ENCODE data around the gene EMC8.
A peak's percentile ranks its signal among the peaks of the same experiment; 100 is the strongest.
"Not testable (repeated sequence)": the region's sequence is repeated elsewhere in the genome, so short reads cannot be mapped to it uniquely, and the experiment has no call there.

The EMC8 gene

GRCh38 chr16:85834741-85835140 lies 35.4 kb upstream of the EMC8 start:
- DNase-seq (ENCODE audit: low read depth): no peak

DNA sequence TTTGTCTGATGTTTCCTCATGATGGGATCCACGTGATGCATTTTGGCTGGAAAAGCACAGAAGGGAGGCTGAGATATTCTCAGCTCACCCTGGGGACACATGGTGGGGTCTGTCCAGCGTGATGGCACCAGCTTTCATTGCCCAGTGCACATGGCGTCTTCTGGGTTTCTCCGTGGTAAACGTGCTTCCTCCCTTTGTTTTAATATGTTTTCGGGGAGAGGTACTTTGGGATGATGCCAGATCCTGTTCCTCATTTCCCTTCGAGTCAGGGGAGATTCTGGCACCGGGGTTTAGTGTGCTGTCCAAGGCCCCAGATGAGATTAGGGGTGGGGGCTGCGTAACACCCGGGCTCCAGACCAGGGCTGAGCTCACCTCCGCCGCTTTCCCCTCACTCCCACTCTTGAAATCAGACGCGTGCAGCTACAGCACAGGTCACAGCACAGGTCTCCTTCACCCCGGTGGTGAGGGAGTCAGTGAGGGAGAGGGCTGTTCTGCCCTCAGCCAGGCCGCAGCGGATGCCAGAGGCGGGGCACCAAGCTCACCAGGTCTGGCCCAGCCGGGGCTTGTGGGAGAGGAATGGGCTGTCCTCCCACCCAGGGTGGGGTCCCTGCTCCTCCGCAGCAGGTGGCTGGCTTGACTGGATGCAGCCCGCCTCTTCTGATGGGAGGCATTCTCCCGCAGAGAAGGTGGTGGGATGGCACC lies 34.0 kb upstream of the EMC8 start:
- no peak for DNase-seq (ENCODE audit: low read depth)

- no peak for DNase-seq (ENCODE audit: low read depth)
These were observed 33.4 kb upstream of the EMC8 start for GRCh38 chr16:85832570-85833218.

- no peak for DNase-seq (ENCODE audit: low read depth)
These were observed 31.5 kb upstream of the EMC8 start for GRCh38 chr16:85830821-85831220.

- no peak for DNase-seq (ENCODE audit: low read depth)
These were observed 30.6 kb upstream of the EMC8 start for GRCh38 chr16:85829751-85830445.

GRCh38 chr16:85829171-85829719 lies 29.9 kb upstream of the EMC8 start:
- DNase-seq (ENCODE audit: low read depth): no peak

- DNase-seq (ENCODE audit: low read depth): no peak
These were observed 28.8 kb upstream of the EMC8 start for GRCh38 chr16:85828166-85828565.

- DNase-seq (ENCODE audit: low read depth): no peak
These were observed 27.4 kb upstream of the EMC8 start for GRCh38 chr16:85826686-85827247.

DNA sequence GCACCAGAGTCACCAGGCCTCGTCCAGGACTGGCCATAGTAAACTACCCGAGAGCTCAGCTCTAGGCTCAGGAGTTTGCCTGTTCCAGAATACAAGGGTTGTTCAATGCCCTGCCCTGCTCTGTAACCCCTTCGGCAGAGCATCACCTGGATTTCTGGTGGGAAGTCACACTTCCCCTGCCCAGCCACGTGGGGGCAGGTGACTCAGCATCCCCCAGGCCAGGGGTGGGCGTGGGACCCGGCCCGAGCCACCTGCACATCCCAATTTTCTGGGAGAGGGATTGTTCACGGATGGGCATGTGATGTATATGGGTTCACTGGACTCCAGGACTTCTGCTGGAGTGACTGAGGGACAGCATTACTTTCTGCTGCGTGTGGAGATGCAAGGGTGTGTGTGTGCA lies 26.0 kb upstream of the EMC8 start:
- DNase-seq (ENCODE audit: low read depth): no peak

DNA sequence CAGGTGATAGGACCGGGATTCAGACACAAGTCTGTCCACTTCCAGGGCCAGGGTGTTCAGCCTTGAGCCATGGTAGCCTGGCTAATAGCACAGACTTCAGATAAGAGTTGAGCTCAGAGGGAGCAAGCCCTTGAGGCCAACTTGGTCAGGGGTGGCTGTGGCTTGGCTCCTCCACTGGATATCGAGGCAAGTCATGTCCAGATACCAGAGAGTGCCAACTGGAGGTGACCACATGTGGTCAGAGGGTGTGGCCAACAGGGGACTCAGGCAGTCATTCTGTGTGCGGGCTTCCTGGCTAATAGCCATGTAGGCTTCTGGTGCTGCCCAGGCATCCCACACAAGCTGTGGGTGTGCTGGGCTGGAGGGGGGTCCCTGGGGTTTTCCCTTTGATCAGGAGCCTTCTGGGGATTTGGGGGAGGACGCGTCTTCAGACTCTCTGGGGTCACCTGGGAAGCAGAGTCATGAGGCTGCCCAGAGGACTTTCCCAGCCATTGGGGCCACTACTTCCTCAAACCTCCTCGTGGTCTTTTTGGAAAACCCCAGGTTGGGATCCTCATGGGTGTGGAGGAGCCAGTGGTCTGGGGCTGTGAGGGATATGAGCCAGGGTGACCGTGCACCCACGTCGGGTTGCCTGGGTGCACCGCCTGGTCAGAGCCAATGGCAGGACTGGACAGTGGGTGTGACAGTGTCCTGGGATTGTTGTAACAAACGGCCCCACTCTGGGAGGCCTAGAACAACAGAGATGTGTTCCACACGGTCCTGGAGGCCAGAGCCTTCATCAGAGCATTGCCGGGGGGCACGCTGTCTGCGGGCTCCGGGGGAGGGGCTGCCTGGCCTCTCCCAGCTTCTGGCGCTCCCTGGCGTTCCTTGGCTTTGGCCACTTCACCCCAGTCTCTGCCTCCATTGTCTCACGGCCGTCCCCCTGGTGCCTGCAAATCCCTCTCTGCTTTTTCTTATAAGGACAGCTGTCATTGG lies 25.1 kb upstream of the EMC8 start:
- no peak for DNase-seq (ENCODE audit: low read depth)

GRCh38 chr16:85823328-85823920 lies 24.1 kb upstream of the EMC8 start:
- DNase-seq (ENCODE audit: low read depth): no peak

DNA sequence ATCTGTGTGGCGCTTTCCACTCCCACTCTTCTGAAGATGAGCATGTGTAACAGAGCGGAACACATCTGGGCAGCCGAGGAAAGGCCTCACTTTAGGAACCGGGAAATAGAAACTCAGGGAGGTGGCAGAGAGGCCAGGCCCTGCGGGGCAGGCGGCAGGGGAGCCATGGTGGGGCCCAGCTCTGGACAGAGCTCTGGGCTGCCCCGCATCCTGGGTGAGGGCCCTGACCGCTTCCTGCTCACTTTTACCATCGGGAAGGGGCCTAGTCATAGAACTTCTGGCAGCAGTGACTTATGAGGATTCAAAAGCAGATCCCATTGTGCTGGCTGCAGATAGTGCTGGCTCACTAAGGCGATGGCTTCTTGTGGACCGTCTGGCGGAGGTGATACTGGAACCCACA lies 22.8 kb upstream of the EMC8 start:
- DNase-seq (ENCODE audit: low read depth): no peak

DNA sequence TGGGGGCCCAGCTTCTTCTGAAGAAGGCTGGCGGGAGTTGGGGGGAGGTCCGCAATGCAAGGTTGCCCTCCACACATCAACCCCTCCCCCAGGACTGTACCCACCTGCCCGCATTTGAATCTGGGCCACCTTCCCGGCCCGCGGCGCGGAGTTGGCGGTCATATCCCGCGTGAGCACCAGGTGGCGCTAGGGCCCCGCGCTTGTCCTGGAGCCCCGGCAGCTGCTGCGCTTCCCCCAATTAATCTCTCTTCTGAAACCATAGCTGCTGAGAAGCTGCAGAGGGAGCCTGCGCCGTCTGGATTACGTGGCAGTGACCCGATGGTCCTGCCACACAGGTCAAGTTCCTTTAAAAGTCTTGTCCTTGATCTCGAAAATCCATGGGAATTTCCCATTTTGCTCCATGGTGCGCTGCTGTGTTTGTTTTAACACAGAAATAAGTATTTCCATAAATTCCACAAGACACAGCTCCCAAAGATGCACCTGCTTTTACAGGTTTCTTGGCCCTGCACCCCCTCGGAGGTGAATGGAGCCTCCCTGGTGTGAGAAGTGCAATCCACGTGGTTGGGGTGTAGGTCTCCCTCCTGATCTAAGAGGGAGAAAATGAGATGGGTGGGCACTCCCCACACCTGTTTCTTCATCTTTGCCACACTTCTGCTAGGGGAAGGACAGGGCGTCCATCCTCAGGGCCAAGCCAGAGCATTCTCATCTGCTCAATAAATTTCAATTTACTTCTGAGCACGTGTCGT lies 22.2 kb upstream of the EMC8 start:
- peak; percentile 80 for DNase-seq (ENCODE audit: low read depth)

GRCh38 chr16:85820604-85821372 lies 21.4 kb upstream of the EMC8 start:
- DNase-seq (ENCODE audit: low read depth): no peak

DNA sequence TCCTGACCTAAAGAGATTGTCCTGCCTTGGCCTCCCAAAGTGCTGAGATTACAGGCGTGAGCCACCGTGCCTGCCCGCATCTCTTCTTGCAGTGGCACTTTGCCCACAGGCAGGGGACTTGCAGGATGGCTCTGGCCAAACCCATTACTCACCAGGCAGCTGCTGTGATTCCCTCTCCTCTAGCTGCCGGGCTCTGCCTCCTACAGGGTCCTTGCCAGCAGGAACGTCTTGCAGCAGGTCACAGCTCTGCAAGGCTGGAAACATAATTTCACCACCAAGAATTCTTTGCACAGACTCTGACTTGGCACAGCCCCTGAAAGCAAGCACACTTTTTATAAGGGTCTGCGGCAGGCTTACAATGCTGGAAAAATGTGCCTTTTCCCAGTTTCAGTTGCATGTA lies 20.4 kb upstream of the EMC8 start:
- no peak for DNase-seq (ENCODE audit: low read depth)

DNA sequence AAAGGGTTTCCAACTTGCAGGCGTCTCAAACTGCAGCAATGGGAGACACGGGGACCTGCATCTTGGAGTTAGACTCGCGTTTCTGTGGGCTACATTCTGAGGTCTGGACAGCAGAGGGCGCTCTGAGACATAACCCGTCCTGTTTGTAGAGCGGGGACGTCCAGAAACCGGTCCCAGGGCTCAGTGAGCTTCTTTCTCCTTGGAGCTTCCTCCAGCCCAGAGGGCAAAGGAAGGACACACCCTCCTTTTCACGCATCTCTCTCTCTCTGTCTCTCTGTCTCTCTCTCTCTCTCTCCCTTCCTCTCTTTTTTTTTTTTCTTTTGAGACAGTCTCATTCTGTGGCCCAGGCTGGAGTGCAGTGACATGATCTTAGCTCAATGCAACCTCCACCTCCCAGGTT lies 19.9 kb upstream of the EMC8 start:
- DNase-seq (ENCODE audit: low read depth): peak; percentile 85

GRCh38 chr16:85817195-85817594 lies 17.9 kb upstream of the EMC8 start:
- not testable (repeated sequence) for DNase-seq (ENCODE audit: low read depth)

GRCh38 chr16:85816159-85816558 lies 16.8 kb upstream of the EMC8 start:
- DNase-seq (ENCODE audit: low read depth): no peak
